ENCODE results near the gene PDE11A. TPM values are rescaled to one million over a fixed set of nuclear protein-coding genes. Genes with fewer than 3 reads are reported as not detected.

Gene PDE11A
- total RNA-seq, 1 experiment from 2014 or later: 0.61 TPM

GRCh38 chr2:177921726-177922125 lies 150.9 kb downstream of the PDE11A start:
- BruUV-seq (replicated peaks): no TSS peak
- Histone ChIP-seq H3K9me2 (ENCODE audit: insufficient read depth) (0 out of 2 replicates have a peak, but pooled peaks cover 3% of the 10 kb centered on the region), H3K4me3 (replicated peaks in 1 of 2; ENCODE audit: low read depth in 1 of 2, low read length in 2 of 2) (no peak overlapping the region), H3K27ac (ENCODE audit: low read depth, low read length) (no peak overlapping the region), H3K9ac (ENCODE audit: low read length) (no peak overlapping the region), H3K4me2 (ENCODE audit: low read length) (no peak overlapping the region), H2AFZ (ENCODE audit: low read depth, low read length, poor library complexity, severe bottlenecking) (no peak overlapping the region), H3K4me1 (ENCODE audit: control insufficient read depth in 1 of 2, insufficient read depth in 2 of 2, low read length in 2 of 2) (no peaks in the 10 kb centered on the region), H3K36me3 (ENCODE audit: control insufficient read depth in 1 of 2, insufficient read depth in 2 of 2, low read length in 2 of 2) (no peaks in the 10 kb centered on the region), H3K27me3 (ENCODE audit: insufficient read depth, low read length) (no peaks in the 10 kb centered on the region), H4K20me1 (ENCODE audit: insufficient read depth) (no peaks in the 10 kb centered on the region), H3K79me2 (ENCODE audit: insufficient read depth, low read length) (no peaks in the 10 kb centered on the region), H3K9me3 (ENCODE audit: control insufficient read depth in 1 of 2, insufficient read depth in 1 of 2, low read depth in 1 of 2, low read length in 2 of 2) (no peaks in the 10 kb centered on the region)
- ChIA-PET RAD21 (ENCODE audit: low non-redundant PET in 1 of 2, low total read pairs in 2 of 2, uncharacterized antibody in 2 of 2, unreplicated experiment in 2 of 2) (no interaction called here), POLR2A (no interaction called here), CTCF (no interaction called here)
- TF ChIP-seq TCF7L2 (IDR thresholded peaks at IDR 0.05; ENCODE audit: borderline replicate concordance, extremely low read depth, insufficient read depth, insufficient read length) (no peak), RAD21 (IDR thresholded peaks at IDR 0.05; ENCODE audit: low read depth) (no peak), ELF1 (IDR thresholded peaks at IDR 0.05; ENCODE audit: borderline replicate concordance, low read depth) (no peak), SRF (IDR thresholded peaks at IDR 0.05; ENCODE audit: low read depth) (no peak), EZH2phosphoT487 (IDR thresholded peaks at IDR 0.05; ENCODE audit: borderline replicate concordance) (no peak), ZBTB33 (IDR thresholded peaks at IDR 0.05; ENCODE audit: extremely low read depth, insufficient replicate concordance, low read length) (no peak)
- TF ChIP-seq, protein P1, sequence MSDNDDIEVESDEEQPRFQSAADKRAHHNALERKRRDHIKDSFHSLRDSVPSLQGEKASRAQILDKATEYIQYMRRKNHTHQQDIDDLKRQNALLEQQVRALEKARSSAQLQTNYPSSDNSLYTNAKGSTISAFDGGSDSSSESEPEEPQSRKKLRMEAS (IDR thresholded peaks at IDR 0.05): no peak
- intact Hi-C loops (cut with micrococcal nuclease): no loop called here
- no peak for ATAC-seq
- DNase-seq (ENCODE audit: low read depth, low spot score): no peak

DNA sequence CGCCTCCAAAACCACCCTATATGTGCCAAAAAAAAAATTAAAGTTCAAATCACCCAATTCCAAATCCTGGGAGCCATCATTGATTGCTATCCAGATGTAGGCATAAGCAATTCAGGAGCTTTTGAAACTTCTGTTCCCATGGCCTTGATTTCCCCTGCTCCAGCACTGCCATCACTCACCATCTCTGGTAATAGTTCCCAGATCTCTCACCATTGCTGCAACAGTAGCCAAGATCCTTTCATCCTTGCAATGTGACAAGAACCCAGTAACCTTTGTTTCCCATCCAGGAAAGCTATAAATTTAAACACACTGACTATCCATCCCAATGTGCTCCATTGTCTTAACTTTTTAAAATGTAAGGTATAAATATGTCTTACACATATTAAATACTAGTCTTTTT lies 155.4 kb downstream of the PDE11A start:
- intact Hi-C loops (cut with micrococcal nuclease): no loop called here
- no TSS peak for BruUV-seq (replicated peaks)
- no peak overlapping the region for H2AFZ ChIP-seq (ENCODE audit: low read depth, low read length, poor library complexity, severe bottlenecking)
- CTCF ChIA-PET: interaction anchor here (1.1 kb wide), 2 partner anchors 10 to 117 kb away, joined by 3 read pairs; no protein-coding TSS in a partner anchor
- H4K20me1 ChIP-seq (ENCODE audit: insufficient read depth): no peaks in the 10 kb centered on the region
- H3K27me3 ChIP-seq (ENCODE audit: insufficient read depth, low read length): no peaks in the 10 kb centered on the region
- no peaks in the 10 kb centered on the region for H3K79me2 ChIP-seq (ENCODE audit: insufficient read depth, low read length)
- no peak overlapping the region for H3K27ac ChIP-seq (ENCODE audit: low read depth, low read length)
- POLR2A ChIA-PET: no interaction called here
- H3K4me3 ChIP-seq (replicated peaks in 1 of 2; ENCODE audit: low read depth in 1 of 2, low read length in 2 of 2): no peak overlapping the region
- H3K36me3 ChIP-seq (ENCODE audit: control insufficient read depth in 1 of 2, insufficient read depth in 2 of 2, low read length in 2 of 2): no peaks in the 10 kb centered on the region
- RAD21 ChIA-PET (ENCODE audit: low non-redundant PET in 1 of 2, low total read pairs in 2 of 2, uncharacterized antibody in 2 of 2, unreplicated experiment in 2 of 2): no interaction called here
- H3K4me2 ChIP-seq (ENCODE audit: low read length): no peak overlapping the region
- ATAC-seq (no peak), DNase-seq (ENCODE audit: low read depth, low spot score) (no peak)
- no peak overlapping the region for H3K9ac ChIP-seq (ENCODE audit: low read length)
- H3K9me2 ChIP-seq (ENCODE audit: insufficient read depth): no peaks in the 10 kb centered on the region
- H3K4me1 ChIP-seq (ENCODE audit: control insufficient read depth in 1 of 2, insufficient read depth in 2 of 2, low read length in 2 of 2): no peaks in the 10 kb centered on the region
- H3K9me3 ChIP-seq (ENCODE audit: control insufficient read depth in 1 of 2, insufficient read depth in 1 of 2, low read depth in 1 of 2, low read length in 2 of 2): no peaks in the 10 kb centered on the region
- TF ChIP-seq ZBTB33 (IDR thresholded peaks at IDR 0.05; ENCODE audit: extremely low read depth, insufficient replicate concordance, low read length) (no peak), CTCF (IDR thresholded peaks at IDR 0.05 in 2 of 3, conservative IDR thresholded peaks at IDR 0.05 in 1 of 3; ENCODE audit: borderline replicate concordance in 1 of 3, insufficient read depth in 1 of 3, low read depth in 2 of 3, low read length in 2 of 3) (no peak), ZNF274 (IDR thresholded peaks at IDR 0.05; ENCODE audit: low read depth, low read length) (no peak), ZFX (IDR thresholded peaks at IDR 0.05) (no peak), CEBPB (IDR thresholded peaks at IDR 0.05; ENCODE audit: low read depth) (no peak), EZH2 (IDR thresholded peaks at IDR 0.05) (no peak), EZH2phosphoT487 (IDR thresholded peaks at IDR 0.05; ENCODE audit: borderline replicate concordance) (no peak), SRF (IDR thresholded peaks at IDR 0.05; ENCODE audit: low read depth) (no peak), ELF1 (IDR thresholded peaks at IDR 0.05; ENCODE audit: borderline replicate concordance, low read depth) (no peak), SIN3A (IDR thresholded peaks at IDR 0.05; ENCODE audit: low read depth) (no peak), JUND (IDR thresholded peaks at IDR 0.05) (no peak)
